Fibroblast of pulmonary artery (primary cell): ENCODE measurements around the gene NAA60.

ENCODE experiments used
- DNase-seq: peaks from one replicate; pipeline ENCODE4 v3.0.0-alpha.2; 2010; ENCODE audit warnings: low read depth
- H3K4me3 ChIP-seq: replicated peaks from 2 replicates; pipeline ENCODE4 v1.5.1; 2011; ENCODE audit warnings: low read depth, mild to moderate bottlenecking, control low read depth, low read length, moderate library complexity
- CTCF ChIP-seq: IDR thresholded peaks from 2 replicates; pipeline ENCODE4 v1.5.1; 2011; ENCODE audit warnings: mild to moderate bottlenecking, control low read depth, low read length, inconsistent platforms; ENCODE audit errors: missing control alignments

NAA60 gene

DNA sequence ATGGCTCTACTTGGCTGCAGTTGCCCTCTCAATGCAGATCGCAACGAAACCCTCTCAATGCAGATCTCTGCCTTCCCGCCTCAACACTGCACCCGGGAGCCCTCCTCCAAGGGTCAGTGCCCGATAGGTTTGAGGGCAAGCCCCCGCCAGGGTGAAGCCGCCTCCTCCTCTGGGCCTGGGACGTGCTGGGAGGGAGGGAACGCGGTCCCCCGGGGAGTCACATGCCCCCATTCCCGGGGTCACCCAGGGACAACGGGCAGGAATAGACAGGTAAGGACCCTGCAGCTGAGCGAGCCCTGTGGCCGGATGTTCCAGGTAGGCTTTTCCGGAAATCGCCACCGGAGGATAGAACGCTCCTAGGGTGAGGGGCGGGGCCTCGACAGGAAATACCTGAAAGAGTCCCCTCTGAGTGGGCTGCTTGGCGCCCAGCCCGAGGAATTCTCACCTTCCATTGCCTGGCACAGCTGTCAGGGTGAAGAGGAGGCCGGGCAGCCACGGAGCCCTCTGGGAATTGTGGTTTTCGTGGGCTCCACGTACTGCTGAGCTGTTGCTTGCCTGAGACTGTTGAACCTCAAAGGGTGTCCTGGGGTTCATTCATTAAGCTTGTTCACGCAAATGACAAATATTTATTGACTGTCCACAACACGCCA is 29.6 kb upstream of the NAA60 start:
- no peak overlapping the region for H3K4me3 ChIP-seq
- DNase-seq, result no peak
- no peak for TF ChIP-seq CTCF

GRCh38 chr16:3431779-3432219 is 11.7 kb upstream of the NAA60 start:
- peak overlapping the region; percentile 17 for H3K4me3 ChIP-seq
- TF ChIP-seq CTCF, result no peak
- DNase-seq, result peak; percentile 22

DNA sequence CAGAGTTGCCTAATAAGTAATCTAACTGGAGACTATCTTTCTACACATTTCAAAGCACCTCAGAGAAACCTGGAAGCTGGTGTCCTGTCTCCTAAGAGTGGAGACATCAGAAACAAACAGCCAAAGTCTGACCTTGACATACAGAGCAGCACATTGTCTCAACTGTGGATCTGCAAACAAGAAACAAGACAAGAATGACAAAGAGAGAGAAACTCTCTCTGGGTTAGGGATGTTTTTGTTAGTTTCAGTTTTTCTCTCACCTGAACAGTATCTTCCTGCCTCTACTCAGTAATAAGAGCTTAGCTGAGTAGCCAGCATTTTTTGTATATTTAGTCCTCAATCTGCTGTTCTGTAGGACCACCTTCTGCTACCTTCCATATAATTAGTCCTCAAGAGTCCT is 9.1 kb upstream of the NAA60 start:
- H3K4me3 ChIP-seq, result no peak overlapping the region
- no peak for TF ChIP-seq CTCF
- no peak for DNase-seq

- no peak for TF ChIP-seq CTCF
- no peak overlapping the region for H3K4me3 ChIP-seq
- no peak for DNase-seq
Measured at GRCh38 chr16:3439637-3440036, 3.8 kb upstream of the NAA60 start.

DNA sequence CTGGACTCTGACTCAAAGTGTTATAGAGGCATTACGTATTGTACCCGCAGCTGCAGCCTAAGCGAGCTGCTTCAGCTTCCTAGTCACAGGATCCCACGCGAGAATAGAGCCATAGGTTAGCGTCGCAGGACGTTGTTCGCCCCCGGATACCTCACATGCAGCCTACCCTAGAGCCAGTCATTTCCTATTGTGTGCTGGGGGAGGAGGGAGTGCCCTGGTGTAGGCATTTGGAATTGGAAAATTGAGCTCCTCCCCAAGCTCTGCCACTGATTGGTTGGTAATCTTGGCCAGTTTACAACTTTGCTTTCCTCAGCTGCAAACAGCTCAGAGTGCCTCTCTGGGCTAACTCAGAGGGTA is 530 bp downstream of the NAA60 start:
- TF ChIP-seq CTCF, result peak; percentile 1
- DNase-seq, result peak; percentile 81
- peak overlapping the region; percentile 80 for H3K4me3 ChIP-seq

GRCh38 chr16:3454093-3454492 is 10.6 kb downstream of the NAA60 start:
- no peak for TF ChIP-seq CTCF
- DNase-seq, result no peak
- H3K4me3 ChIP-seq, result no peak overlapping the region

DNA sequence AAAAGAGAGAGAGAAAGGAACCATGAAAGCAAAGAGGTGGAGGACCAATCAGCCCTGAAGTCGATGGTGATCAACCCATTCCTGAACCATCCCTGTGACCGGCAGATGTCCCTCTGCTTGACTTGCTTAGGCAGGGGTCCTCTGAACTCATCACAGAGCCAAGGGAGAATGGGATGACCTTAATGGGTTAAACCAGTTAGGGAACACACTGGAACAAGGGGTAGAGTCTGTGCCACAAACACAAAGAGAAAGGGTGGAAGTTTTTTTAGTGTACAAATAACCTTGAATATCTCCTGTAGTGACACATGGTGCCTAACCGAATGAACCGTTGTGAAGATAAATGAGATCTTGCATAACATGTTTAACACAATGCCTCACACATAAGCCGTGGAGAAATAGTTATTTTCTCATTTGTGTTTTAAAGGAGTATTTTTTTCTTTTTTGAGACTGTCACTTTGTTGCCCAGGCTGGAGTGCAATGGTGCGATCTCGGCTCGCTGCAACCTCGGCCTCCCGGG is 11.2 kb downstream of the NAA60 start:
- DNase-seq, result no peak
- no peak for TF ChIP-seq CTCF
- no peak overlapping the region for H3K4me3 ChIP-seq
